Measurements from ENCODE around the gene NTRK1. TPM values are rescaled to one million over a fixed set of nuclear protein-coding genes. Genes with fewer than 3 reads are reported as not detected.

Gene NTRK1
- total and polyA plus RNA-seq, 4 donors = 0.13 to 0.17 (median 0.14) TPM

GRCh38 chr1:156921053-156921529 is 60.4 kb downstream of the NTRK1 start:
- Histone ChIP-seq H3K4me3 (ENCODE audit: low read depth in 1 of 3, low read length in 3 of 3) (no peak overlapping the region), H3K9ac (ENCODE audit: low read depth in 1 of 2, low read length in 2 of 2) (no peak overlapping the region), H3K36me3 (ENCODE audit: control insufficient read depth in 4 of 4, insufficient read depth in 3 of 4, low read depth in 1 of 4, low read length in 3 of 4) (no peaks in the 10 kb centered on the region), H3K9me3 (ENCODE audit: control insufficient read depth in 4 of 4, low read length in 3 of 4) (no peaks in the 10 kb centered on the region), H3K27me3 (ENCODE audit: control insufficient read depth in 4 of 4, insufficient read depth in 4 of 4, low read length in 3 of 4) (peaks cover 0 to 28% (median 13%) of the 10 kb centered on the region in 4 donors), H3K4me1 (ENCODE audit: control insufficient read depth in 4 of 4, insufficient read depth in 4 of 4, low read length in 3 of 4) (peaks cover 2 to 15% (median 5%) of the 10 kb centered on the region in 4 donors), H3K27ac (ENCODE audit: low read depth in 1 of 2, low read length in 2 of 2) (no peak overlapping the region)
- DNase-seq (ENCODE audit: low spot score) = no peak
- TF ChIP-seq YY1 (IDR thresholded peaks at IDR 0.05) = no peak
- TF ChIP-seq, protein P1, sequence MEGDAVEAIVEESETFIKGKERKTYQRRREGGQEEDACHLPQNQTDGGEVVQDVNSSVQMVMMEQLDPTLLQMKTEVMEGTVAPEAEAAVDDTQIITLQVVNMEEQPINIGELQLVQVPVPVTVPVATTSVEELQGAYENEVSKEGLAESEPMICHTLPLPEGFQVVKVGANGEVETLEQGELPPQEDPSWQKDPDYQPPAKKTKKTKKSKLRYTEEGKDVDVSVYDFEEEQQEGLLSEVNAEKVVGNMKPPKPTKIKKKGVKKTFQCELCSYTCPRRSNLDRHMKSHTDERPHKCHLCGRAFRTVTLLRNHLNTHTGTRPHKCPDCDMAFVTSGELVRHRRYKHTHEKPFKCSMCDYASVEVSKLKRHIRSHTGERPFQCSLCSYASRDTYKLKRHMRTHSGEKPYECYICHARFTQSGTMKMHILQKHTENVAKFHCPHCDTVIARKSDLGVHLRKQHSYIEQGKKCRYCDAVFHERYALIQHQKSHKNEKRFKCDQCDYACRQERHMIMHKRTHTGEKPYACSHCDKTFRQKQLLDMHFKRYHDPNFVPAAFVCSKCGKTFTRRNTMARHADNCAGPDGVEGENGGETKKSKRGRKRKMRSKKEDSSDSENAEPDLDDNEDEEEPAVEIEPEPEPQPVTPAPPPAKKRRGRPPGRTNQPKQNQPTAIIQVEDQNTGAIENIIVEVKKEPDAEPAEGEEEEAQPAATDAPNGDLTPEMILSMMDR (IDR thresholded peaks at IDR 0.05; ENCODE audit: low read depth, low read length, missing input control) = no peak
- TF ChIP-seq, protein P2, sequence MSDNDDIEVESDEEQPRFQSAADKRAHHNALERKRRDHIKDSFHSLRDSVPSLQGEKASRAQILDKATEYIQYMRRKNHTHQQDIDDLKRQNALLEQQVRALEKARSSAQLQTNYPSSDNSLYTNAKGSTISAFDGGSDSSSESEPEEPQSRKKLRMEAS (IDR thresholded peaks at IDR 0.05) = no peak
- no peak for TF ChIP-seq HNF4G (IDR thresholded peaks at IDR 0.05)
- no peak for TF ChIP-seq TAF1 (conservative IDR thresholded peaks at IDR 0.05)
- TF ChIP-seq FOXA2 (IDR thresholded peaks at IDR 0.05) = no peak
- TF ChIP-seq, protein P3, sequence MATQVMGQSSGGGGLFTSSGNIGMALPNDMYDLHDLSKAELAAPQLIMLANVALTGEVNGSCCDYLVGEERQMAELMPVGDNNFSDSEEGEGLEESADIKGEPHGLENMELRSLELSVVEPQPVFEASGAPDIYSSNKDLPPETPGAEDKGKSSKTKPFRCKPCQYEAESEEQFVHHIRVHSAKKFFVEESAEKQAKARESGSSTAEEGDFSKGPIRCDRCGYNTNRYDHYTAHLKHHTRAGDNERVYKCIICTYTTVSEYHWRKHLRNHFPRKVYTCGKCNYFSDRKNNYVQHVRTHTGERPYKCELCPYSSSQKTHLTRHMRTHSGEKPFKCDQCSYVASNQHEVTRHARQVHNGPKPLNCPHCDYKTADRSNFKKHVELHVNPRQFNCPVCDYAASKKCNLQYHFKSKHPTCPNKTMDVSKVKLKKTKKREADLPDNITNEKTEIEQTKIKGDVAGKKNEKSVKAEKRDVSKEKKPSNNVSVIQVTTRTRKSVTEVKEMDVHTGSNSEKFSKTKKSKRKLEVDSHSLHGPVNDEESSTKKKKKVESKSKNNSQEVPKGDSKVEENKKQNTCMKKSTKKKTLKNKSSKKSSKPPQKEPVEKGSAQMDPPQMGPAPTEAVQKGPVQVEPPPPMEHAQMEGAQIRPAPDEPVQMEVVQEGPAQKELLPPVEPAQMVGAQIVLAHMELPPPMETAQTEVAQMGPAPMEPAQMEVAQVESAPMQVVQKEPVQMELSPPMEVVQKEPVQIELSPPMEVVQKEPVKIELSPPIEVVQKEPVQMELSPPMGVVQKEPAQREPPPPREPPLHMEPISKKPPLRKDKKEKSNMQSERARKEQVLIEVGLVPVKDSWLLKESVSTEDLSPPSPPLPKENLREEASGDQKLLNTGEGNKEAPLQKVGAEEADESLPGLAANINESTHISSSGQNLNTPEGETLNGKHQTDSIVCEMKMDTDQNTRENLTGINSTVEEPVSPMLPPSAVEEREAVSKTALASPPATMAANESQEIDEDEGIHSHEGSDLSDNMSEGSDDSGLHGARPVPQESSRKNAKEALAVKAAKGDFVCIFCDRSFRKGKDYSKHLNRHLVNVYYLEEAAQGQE (IDR thresholded peaks at IDR 0.05) = no peak
- no peak for TF ChIP-seq HNF4A (conservative IDR thresholded peaks at IDR 0.05)
- no peak for TF ChIP-seq RAD21 (IDR thresholded peaks at IDR 0.05)
- no peak for TF ChIP-seq FOXA1 (IDR thresholded peaks at IDR 0.05)
- TF ChIP-seq NR2F2 (IDR thresholded peaks at IDR 0.05) = no peak
- no peak for TF ChIP-seq GABPA (IDR thresholded peaks at IDR 0.05 in 1 of 2, conservative IDR thresholded peaks at IDR 0.05 in 1 of 2)
- TF ChIP-seq, protein P4, sequence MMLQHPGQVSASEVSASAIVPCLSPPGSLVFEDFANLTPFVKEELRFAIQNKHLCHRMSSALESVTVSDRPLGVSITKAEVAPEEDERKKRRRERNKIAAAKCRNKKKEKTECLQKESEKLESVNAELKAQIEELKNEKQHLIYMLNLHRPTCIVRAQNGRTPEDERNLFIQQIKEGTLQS (IDR thresholded peaks at IDR 0.05) = no peak
- no peak for TF ChIP-seq EGR1 (IDR thresholded peaks at IDR 0.05; ENCODE audit: low read depth in 2 of 2)
- TF ChIP-seq SP1 (IDR thresholded peaks at IDR 0.05) = no peak
- 53% methylated on average over 7 of the region's 7 CpGs for WGBS

DNA sequence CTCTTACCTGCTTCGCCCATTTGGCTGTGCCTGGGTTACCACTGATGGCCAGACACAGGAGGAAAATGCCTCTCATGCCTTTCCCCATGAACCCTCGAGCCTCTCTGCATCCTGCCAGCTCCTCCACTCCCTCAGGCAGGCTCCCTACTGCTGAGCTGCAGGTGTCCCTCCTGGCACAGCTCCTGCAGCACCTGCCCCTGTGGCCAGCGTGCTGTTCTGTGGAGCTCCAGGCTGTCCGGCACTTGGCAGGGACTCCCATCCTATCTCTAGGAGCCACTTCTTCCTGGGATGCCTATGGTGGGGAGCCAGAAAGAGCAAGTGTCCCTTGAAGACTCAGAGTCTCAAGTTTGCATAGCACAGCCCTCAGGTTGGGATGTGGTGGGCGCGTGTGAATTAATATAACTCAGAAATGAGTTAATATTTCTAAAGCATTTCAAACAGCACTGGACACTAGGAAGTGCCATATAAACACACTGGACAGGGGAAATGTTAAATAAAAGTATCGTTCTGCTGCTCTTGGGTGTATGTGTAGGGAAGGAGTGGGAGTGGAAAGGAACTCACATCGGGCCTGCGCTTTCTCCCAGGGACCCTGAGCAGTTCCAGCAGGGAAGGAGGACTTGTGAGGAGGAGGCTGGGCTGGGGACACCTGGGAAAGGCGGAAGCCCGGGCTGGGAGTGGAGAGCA is 62.5 kb downstream of the NTRK1 start:
- peaks cover 8 to 26% (median 11%) of the 10 kb centered on the region in 4 donors for H3K4me1 ChIP-seq (ENCODE audit: control insufficient read depth in 4 of 4, insufficient read depth in 4 of 4, low read length in 3 of 4)
- DNase-seq (ENCODE audit: low spot score) = no peak
- TF ChIP-seq SP1 (IDR thresholded peaks at IDR 0.05) (no peak), NR2F2 (IDR thresholded peaks at IDR 0.05) (no peak), GABPA (IDR thresholded peaks at IDR 0.05 in 1 of 2, conservative IDR thresholded peaks at IDR 0.05 in 1 of 2) (no peak), ZBTB33 (IDR thresholded peaks at IDR 0.05) (no peak), RAD21 (IDR thresholded peaks at IDR 0.05) (no peak), YY1 (IDR thresholded peaks at IDR 0.05) (no peak), FOXA1 (IDR thresholded peaks at IDR 0.05) (no peak), TAF1 (conservative IDR thresholded peaks at IDR 0.05) (no peak), RXRA (IDR thresholded peaks at IDR 0.05) (no peak), HNF4G (IDR thresholded peaks at IDR 0.05) (no peak)
- TF ChIP-seq, protein P2 (IDR thresholded peaks at IDR 0.05) = no peak
- TF ChIP-seq, protein P3 (IDR thresholded peaks at IDR 0.05) = no peak
- TF ChIP-seq, protein P4 (IDR thresholded peaks at IDR 0.05) = no peak
- no peak overlapping the region for H3K4me3 ChIP-seq (ENCODE audit: low read depth in 1 of 3, low read length in 3 of 3)
- no peaks in the 10 kb centered on the region for H3K9me3 ChIP-seq (ENCODE audit: control insufficient read depth in 4 of 4, low read length in 3 of 4)
- H3K27ac ChIP-seq (ENCODE audit: low read depth in 1 of 2, low read length in 2 of 2) = no peak overlapping the region
- H3K36me3 ChIP-seq (ENCODE audit: control insufficient read depth in 4 of 4, insufficient read depth in 3 of 4, low read depth in 1 of 4, low read length in 3 of 4) = no peaks in the 10 kb centered on the region
- no peak overlapping the region for H3K9ac ChIP-seq (ENCODE audit: low read depth in 1 of 2, low read length in 2 of 2)
- 13% methylated on average over 11 of the region's 11 CpGs for WGBS
- H3K27me3 ChIP-seq (ENCODE audit: control insufficient read depth in 4 of 4, insufficient read depth in 4 of 4, low read length in 3 of 4) = peaks cover 0 to 34% (median 17%) of the 10 kb centered on the region in 4 donors

Data from liver (tissue), 9 donors.